Erythroblast (primary cell): ENCODE results near the gene SLC25A51.

ENCODE experiments used
- GATA1 ChIP-seq: IDR thresholded peaks from 2 replicates; pipeline ENCODE4 v1.6.1; 2011; ENCODE audit warnings: low read depth, mild to moderate bottlenecking, control low read depth, low read length, moderate library complexity
- POLR2A ChIP-seq: IDR thresholded peaks from 2 replicates; pipeline ENCODE4 v1.6.1; 2011; ENCODE audit warnings: mild to moderate bottlenecking, low read length

GRCh38 chr9:37938121-37938891 lies 34.4 kb upstream of the SLC25A51 start:
- TF ChIP-seq POLR2A: no peak
- no peak for TF ChIP-seq GATA1
